ENCODE measurements around the gene ME1.

DNA sequence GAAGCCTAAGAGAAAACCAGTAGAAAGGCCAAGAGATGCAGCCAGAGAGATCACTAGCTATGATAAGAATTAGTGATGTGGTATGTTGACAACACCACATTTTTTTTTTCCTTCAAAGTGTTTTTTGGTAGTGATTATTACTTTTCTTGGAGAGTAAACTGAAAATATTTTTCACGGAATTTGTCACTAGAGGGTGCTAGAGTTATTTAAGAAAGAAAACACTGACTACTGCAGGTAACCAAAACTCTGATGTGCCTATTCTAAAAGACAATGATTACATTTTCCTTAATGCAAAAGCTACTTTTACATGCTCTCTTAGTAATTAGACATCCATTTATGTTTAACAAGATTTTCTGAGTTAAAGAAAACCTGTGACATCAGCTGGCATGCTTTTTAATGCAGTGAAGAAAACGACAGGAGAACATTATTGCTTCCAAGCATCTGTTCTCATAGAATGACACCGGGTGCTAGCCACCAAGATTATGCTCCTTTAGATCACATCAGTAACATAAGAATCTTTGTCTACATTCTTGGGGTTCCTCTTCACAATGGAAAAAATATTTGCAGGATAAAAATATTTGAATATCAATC lies 208.9 kb downstream of the ME1 start:
- TF ChIP-seq, protein P1, sequence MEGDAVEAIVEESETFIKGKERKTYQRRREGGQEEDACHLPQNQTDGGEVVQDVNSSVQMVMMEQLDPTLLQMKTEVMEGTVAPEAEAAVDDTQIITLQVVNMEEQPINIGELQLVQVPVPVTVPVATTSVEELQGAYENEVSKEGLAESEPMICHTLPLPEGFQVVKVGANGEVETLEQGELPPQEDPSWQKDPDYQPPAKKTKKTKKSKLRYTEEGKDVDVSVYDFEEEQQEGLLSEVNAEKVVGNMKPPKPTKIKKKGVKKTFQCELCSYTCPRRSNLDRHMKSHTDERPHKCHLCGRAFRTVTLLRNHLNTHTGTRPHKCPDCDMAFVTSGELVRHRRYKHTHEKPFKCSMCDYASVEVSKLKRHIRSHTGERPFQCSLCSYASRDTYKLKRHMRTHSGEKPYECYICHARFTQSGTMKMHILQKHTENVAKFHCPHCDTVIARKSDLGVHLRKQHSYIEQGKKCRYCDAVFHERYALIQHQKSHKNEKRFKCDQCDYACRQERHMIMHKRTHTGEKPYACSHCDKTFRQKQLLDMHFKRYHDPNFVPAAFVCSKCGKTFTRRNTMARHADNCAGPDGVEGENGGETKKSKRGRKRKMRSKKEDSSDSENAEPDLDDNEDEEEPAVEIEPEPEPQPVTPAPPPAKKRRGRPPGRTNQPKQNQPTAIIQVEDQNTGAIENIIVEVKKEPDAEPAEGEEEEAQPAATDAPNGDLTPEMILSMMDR (IDR thresholded peaks at IDR 0.05; ENCODE audit: low read length), result peak; percentile 54
- no peak for TF ChIP-seq EZH2 (optimal IDR thresholded peaks at IDR 0.05; ENCODE audit: low read depth, low read length)
- TF ChIP-seq EZH2phosphoT487 (IDR thresholded peaks at IDR 0.05; ENCODE audit: low read length), result no peak
